GM23338 (cell line): Measurements from ENCODE around the gene PIGR.
"Not testable (repeated sequence)": the region's sequence is repeated elsewhere in the genome, so short reads cannot be mapped to it uniquely, and the experiment has no call there.

ENCODE experiments used
- EZH2phosphoT487 ChIP-seq: fragments of 200-600 bp; sonication (generic); IDR thresholded peaks from one replicate; pipeline ENCODE4 v1.8.1; 2018; ENCODE audit warnings: antibody characterized with exemption; ENCODE audit not compliant: unreplicated experiment
- NANOG ChIP-seq: IDR thresholded peaks from 2 replicates; pipeline ENCODE4 v1.6.1; 2016; ENCODE audit warnings: antibody characterized with exemption, borderline replicate concordance
- ZNF331 ChIP-seq: fragments of 250-450 bp; sonication (Bioruptor Pico); IDR thresholded peaks from 2 replicates; pipeline ENCODE4 v1.5.0; 2020; ENCODE audit warnings: low read depth, mild to moderate bottlenecking, moderate library complexity
- TF ChIP-seq, protein P1 (sequence below), 2 experiments: fragments of 200-600 bp in 1 of 2; sonication (generic) in 1 of 2; conservative IDR thresholded peaks; 2 replicates each; pipeline versions ENCODE4 v1.5.1 to v1.6.1; 2016 to 2017; ENCODE audit warnings: antibody characterized with exemption in 2 of 2, low read depth in 2 of 2, mild to moderate bottlenecking in 2 of 2, moderate library complexity in 1 of 2
- TF ChIP-seq, protein P2 (sequence below): IDR thresholded peaks from one replicate; pipeline ENCODE4 v1.6.1; 2018; ENCODE audit warnings: antibody characterized with exemption; ENCODE audit not compliant: unreplicated experiment

DNA sequence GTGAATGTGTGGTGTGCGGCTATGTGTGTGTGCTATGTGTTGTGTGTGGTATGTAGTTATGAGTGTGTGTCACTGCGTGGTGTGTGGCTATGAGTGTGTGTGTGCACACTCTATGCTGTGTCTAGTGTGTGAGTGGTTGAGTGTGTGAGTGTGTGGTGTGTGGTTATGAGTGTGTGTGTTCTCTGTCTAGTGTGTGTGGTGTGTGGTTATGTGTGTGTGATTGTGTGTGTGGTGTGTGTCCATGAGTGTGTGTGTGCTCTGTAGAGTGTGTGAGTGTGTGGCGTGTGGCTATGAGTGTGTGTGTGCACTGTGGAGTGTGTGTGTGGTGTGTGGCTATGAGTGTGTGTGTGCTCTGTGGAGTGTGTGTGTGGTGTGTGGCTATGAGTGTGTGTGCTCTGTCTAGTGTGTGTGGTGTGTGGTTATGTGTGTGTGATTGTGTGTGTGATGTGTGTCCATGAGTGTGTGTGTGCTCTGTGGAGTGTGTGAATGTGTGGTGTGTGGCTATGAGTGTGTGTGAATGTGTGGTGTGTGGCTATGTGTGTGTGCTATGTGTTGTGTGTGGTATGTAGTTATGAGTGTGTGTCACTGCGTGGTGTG lies 22.2 kb downstream of the PIGR start:
- TF ChIP-seq, protein P1, sequence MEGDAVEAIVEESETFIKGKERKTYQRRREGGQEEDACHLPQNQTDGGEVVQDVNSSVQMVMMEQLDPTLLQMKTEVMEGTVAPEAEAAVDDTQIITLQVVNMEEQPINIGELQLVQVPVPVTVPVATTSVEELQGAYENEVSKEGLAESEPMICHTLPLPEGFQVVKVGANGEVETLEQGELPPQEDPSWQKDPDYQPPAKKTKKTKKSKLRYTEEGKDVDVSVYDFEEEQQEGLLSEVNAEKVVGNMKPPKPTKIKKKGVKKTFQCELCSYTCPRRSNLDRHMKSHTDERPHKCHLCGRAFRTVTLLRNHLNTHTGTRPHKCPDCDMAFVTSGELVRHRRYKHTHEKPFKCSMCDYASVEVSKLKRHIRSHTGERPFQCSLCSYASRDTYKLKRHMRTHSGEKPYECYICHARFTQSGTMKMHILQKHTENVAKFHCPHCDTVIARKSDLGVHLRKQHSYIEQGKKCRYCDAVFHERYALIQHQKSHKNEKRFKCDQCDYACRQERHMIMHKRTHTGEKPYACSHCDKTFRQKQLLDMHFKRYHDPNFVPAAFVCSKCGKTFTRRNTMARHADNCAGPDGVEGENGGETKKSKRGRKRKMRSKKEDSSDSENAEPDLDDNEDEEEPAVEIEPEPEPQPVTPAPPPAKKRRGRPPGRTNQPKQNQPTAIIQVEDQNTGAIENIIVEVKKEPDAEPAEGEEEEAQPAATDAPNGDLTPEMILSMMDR (conservative IDR thresholded peaks at IDR 0.05; ENCODE audit: low read depth in 2 of 2): not testable (repeated sequence)
- TF ChIP-seq NANOG; EZH2phosphoT487; ZNF331 (CRISPR knock-in tag): not testable (repeated sequence)
- TF ChIP-seq, protein P2, sequence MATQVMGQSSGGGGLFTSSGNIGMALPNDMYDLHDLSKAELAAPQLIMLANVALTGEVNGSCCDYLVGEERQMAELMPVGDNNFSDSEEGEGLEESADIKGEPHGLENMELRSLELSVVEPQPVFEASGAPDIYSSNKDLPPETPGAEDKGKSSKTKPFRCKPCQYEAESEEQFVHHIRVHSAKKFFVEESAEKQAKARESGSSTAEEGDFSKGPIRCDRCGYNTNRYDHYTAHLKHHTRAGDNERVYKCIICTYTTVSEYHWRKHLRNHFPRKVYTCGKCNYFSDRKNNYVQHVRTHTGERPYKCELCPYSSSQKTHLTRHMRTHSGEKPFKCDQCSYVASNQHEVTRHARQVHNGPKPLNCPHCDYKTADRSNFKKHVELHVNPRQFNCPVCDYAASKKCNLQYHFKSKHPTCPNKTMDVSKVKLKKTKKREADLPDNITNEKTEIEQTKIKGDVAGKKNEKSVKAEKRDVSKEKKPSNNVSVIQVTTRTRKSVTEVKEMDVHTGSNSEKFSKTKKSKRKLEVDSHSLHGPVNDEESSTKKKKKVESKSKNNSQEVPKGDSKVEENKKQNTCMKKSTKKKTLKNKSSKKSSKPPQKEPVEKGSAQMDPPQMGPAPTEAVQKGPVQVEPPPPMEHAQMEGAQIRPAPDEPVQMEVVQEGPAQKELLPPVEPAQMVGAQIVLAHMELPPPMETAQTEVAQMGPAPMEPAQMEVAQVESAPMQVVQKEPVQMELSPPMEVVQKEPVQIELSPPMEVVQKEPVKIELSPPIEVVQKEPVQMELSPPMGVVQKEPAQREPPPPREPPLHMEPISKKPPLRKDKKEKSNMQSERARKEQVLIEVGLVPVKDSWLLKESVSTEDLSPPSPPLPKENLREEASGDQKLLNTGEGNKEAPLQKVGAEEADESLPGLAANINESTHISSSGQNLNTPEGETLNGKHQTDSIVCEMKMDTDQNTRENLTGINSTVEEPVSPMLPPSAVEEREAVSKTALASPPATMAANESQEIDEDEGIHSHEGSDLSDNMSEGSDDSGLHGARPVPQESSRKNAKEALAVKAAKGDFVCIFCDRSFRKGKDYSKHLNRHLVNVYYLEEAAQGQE: not testable (repeated sequence)
